Body of pancreas (tissue), 4 donors: ENCODE results near the gene KIF3C.

ENCODE experiments used
- CTCF ChIP-seq, 7 experiments: fragments of 450-650 bp in 4 of 7; fragments of 200-600 bp in 3 of 7; sonication (generic) in 3 of 7; IDR thresholded peaks; one replicate each; pipeline ENCODE4 v1.5.1; 2016 to 2019; ENCODE audit warnings: antibody characterized with exemption in 7 of 7
- POLR2A ChIP-seq, 3 donors: fragments of 450-650 bp; IDR thresholded peaks; one replicate each; pipeline ENCODE4 v1.6.1; 2016; ENCODE audit warnings: antibody characterized with exemption in 3 of 3, mild to moderate bottlenecking in 2 of 3

DNA sequence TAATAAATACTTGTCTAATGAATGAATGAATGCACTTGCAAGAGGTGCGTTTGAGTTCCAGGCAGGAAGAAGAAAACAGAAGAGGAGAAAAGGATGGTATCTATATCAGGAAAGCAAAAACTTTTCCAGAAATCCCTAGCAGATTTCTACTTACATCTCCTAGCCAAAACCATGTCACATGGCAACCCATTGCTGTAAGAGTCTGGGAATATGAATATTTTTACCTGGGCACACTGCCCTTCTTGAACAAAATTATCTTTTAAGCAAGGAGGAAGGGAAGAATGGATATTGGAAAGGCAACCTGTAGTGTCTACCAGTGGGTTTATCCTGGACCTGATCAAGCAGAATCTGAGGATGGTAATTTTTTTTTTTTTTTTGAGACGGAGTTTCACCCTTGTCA is 59.8 kb downstream of the KIF3C start:
- TF ChIP-seq CTCF (IDR thresholded peaks at IDR 0.05) (no peak), POLR2A (IDR thresholded peaks at IDR 0.05) (no peak)
